ENCODE data around the gene SEC63. TPM values are rescaled to one million over a fixed set of nuclear protein-coding genes. Genes with fewer than 3 reads are reported as not detected.

Gene SEC63
- total RNA-seq, 8 experiments from 2014 or later: 24.3 to 113 (median 37.4) TPM

GRCh38 chr6:107832151-107833056 lies 125.6 kb downstream of the SEC63 start:
- in situ Hi-C loops (cut with MboI; ENCODE audit: low pct_unique_long_range_greater_than_20kb in 2 of 9, low sequenced_read_pairs in 9 of 9, unreplicated experiment in 9 of 9): loop anchor here in 3 of 9 experiments (25.0 kb wide), 2 partner anchors 145 to 170 kb away; no protein-coding TSS in a partner anchor
- WGBS, 10 experiments: 70 to 100% (median 84%) methylated on average over 1 to 9 of the region's 10 CpGs; no CpG with 5 or more reads in 2 of the 10 experiments
- Histone ChIP-seq H3K4me1 (replicated peaks in 1 of 2) (no peaks in the 10 kb centered on the region), H3K27ac (no peak overlapping the region), H3K4me3 (no peak overlapping the region)
- no peak for ATAC-seq (replicated peaks in 6 of 8)

GRCh38 chr6:107830060-107830459 lies 127.9 kb downstream of the SEC63 start:
- in situ Hi-C loops (cut with MboI; ENCODE audit: low pct_unique_long_range_greater_than_20kb in 2 of 9, low sequenced_read_pairs in 9 of 9, unreplicated experiment in 9 of 9): loop anchor here in 3 of 9 experiments (25.0 kb wide), 2 partner anchors 143 to 168 kb away; no protein-coding TSS in a partner anchor
- ATAC-seq (replicated peaks in 6 of 8): no peak
- H3K27ac ChIP-seq: no peak overlapping the region

GRCh38 chr6:107827541-107827940 lies 130.5 kb downstream of the SEC63 start:
- H3K4me1 ChIP-seq (replicated peaks in 1 of 2): peaks cover 14 to 27% of the 10 kb centered on the region in 2 donors
- 67 to 98% (median 83%) methylated on average over 1 to 7 of the region's 7 CpGs; no CpG with 5 or more reads in 1 of the 10 experiments for WGBS, 10 experiments
- ATAC-seq (replicated peaks in 6 of 8): no peak
- H3K4me3 ChIP-seq: no peak overlapping the region
- H3K27ac ChIP-seq: no peak overlapping the region
- in situ Hi-C loops (cut with MboI; ENCODE audit: low pct_unique_long_range_greater_than_20kb in 2 of 9, low sequenced_read_pairs in 9 of 9, unreplicated experiment in 9 of 9): loop anchor here in 3 of 9 experiments (25.0 kb wide), 2 partner anchors 140 to 165 kb away; no protein-coding TSS in a partner anchor

More at GRCh38 chr6:107830060-107830459, 127.9 kb downstream of the SEC63 start:
- peaks cover 1 to 5% of the 10 kb centered on the region in 2 donors for H3K4me1 ChIP-seq (replicated peaks in 1 of 2)
- 20 to 100% (median 94%) methylated on average over 1 to 2 of the region's 2 CpGs; no CpG with 5 or more reads in 5 of the 10 experiments for WGBS, 10 experiments
- no peak overlapping the region for H3K4me3 ChIP-seq

GRCh38 chr6:107823047-107823557 lies 134.9 kb downstream of the SEC63 start:
- in situ Hi-C loops (cut with MboI; ENCODE audit: low pct_unique_long_range_greater_than_20kb in 2 of 9, low sequenced_read_pairs in 9 of 9, unreplicated experiment in 9 of 9): no loop called here
- H3K4me1 ChIP-seq (replicated peaks in 1 of 2): peaks cover 35 to 67% of the 10 kb centered on the region in 2 donors
- H3K4me3 ChIP-seq: no peak overlapping the region
- WGBS, 10 experiments: 17 to 91% (median 85%) methylated on average over 1 to 8 of the region's 8 CpGs; no CpG with 5 or more reads in 1 of the 10 experiments
- ATAC-seq (replicated peaks in 6 of 8): no peak
- H3K27ac ChIP-seq: no peak overlapping the region

- H3K4me1 ChIP-seq (replicated peaks in 1 of 2): peaks cover 35 to 67% of the 10 kb centered on the region in 2 donors
- H3K4me3 ChIP-seq: no peak overlapping the region
- ATAC-seq (replicated peaks in 6 of 8): no peak
- no peak overlapping the region for H3K27ac ChIP-seq
- in situ Hi-C loops (cut with MboI; ENCODE audit: low pct_unique_long_range_greater_than_20kb in 2 of 9, low sequenced_read_pairs in 9 of 9, unreplicated experiment in 9 of 9): no loop called here
- 58 to 95% (median 81%) methylated on average over 6 to 9 of the region's 9 CpGs for WGBS, 10 experiments
Observed at GRCh38 chr6:107822176-107823046, 135.6 kb downstream of the SEC63 start.

- no peak overlapping the region for H3K4me3 ChIP-seq
- H3K4me1 ChIP-seq (replicated peaks in 1 of 2): peaks cover 35 to 67% of the 10 kb centered on the region in 2 donors
- H3K27ac ChIP-seq: no peak overlapping the region
- 60 to 100% (median 93%) methylated on average over 1 to 5 of the region's 5 CpGs; no CpG with 5 or more reads in 1 of the 10 experiments for WGBS, 10 experiments
- no peak for ATAC-seq (replicated peaks in 6 of 8)
- in situ Hi-C loops (cut with MboI; ENCODE audit: low pct_unique_long_range_greater_than_20kb in 2 of 9, low sequenced_read_pairs in 9 of 9, unreplicated experiment in 9 of 9): no loop called here
Observed at GRCh38 chr6:107821591-107821990, 136.4 kb downstream of the SEC63 start.

GRCh38 chr6:107820338-107821261 lies 137.4 kb downstream of the SEC63 start:
- Histone ChIP-seq H3K27ac (peak overlapping the region; percentile 64 to 76), H3K4me1 (replicated peaks in 1 of 2) (peaks cover 35 to 67% of the 10 kb centered on the region in 2 donors), H3K4me3 (peak overlapping the region in 4 of 5 donors; percentile 12 to 31 (median 20))
- in situ Hi-C loops (cut with MboI; ENCODE audit: low pct_unique_long_range_greater_than_20kb in 2 of 9, low sequenced_read_pairs in 9 of 9, unreplicated experiment in 9 of 9): no loop called here
- WGBS, 10 experiments: 0 to 55% (median 5%) methylated on average over 2 to 12 of the region's 17 CpGs
- ATAC-seq (replicated peaks in 6 of 8): peak; percentile 8 to 83 (median 50)

GRCh38 chr6:107819964-107820337 lies 138.1 kb downstream of the SEC63 start:
- H3K27ac ChIP-seq: peak overlapping the region; percentile 64 to 76
- ATAC-seq (replicated peaks in 6 of 8): peak; percentile 35 to 91 (median 66)
- H3K4me3 ChIP-seq: peak overlapping the region in 4 of 5 donors; percentile 12 to 31 (median 20)
- WGBS, 10 experiments: 0 to 8% (median 0%) methylated on average over 1 to 2 of the region's 5 CpGs; no CpG with 5 or more reads in 3 of the 10 experiments
- H3K4me1 ChIP-seq (replicated peaks in 1 of 2): peaks cover 33 to 61% of the 10 kb centered on the region in 2 donors
- in situ Hi-C loops (cut with MboI; ENCODE audit: low pct_unique_long_range_greater_than_20kb in 2 of 9, low sequenced_read_pairs in 9 of 9, unreplicated experiment in 9 of 9): no loop called here

- Histone ChIP-seq H3K4me3 (no peak overlapping the region), H3K4me1 (replicated peaks in 1 of 2) (peaks cover 28 to 55% of the 10 kb centered on the region in 2 donors), H3K27ac (no peak overlapping the region)
- 0 to 89% (median 77%) methylated on average over 2 of the region's 2 CpGs; no CpG with 5 or more reads in 4 of the 10 experiments for WGBS, 10 experiments
- in situ Hi-C loops (cut with MboI; ENCODE audit: low pct_unique_long_range_greater_than_20kb in 2 of 9, low sequenced_read_pairs in 9 of 9, unreplicated experiment in 9 of 9): no loop called here
- ATAC-seq (replicated peaks in 6 of 8): peak in 1 of 8 experiments; percentile 1
Observed at GRCh38 chr6:107819217-107819616, 138.8 kb downstream of the SEC63 start.

GRCh38 chr6:107818272-107818671 lies 139.7 kb downstream of the SEC63 start:
- H3K27ac ChIP-seq: no peak overlapping the region
- no peak overlapping the region for H3K4me3 ChIP-seq
- in situ Hi-C loops (cut with MboI; ENCODE audit: low pct_unique_long_range_greater_than_20kb in 2 of 9, low sequenced_read_pairs in 9 of 9, unreplicated experiment in 9 of 9): no loop called here
- H3K4me1 ChIP-seq (replicated peaks in 1 of 2): peaks cover 24 to 48% of the 10 kb centered on the region in 2 donors
- 43 to 100% (median 88%) methylated on average over 1 of the region's 1 CpG; no CpG with 5 or more reads in 3 of the 10 experiments for WGBS, 10 experiments
- ATAC-seq (replicated peaks in 6 of 8): no peak

- 25 to 100% (median 77%) methylated on average over 1 to 4 of the region's 4 CpGs; no CpG with 5 or more reads in 1 of the 10 experiments for WGBS, 10 experiments
- no peak overlapping the region for H3K27ac ChIP-seq
- H3K4me3 ChIP-seq: no peak overlapping the region
- in situ Hi-C loops (cut with MboI; ENCODE audit: low pct_unique_long_range_greater_than_20kb in 2 of 9, low sequenced_read_pairs in 9 of 9, unreplicated experiment in 9 of 9): no loop called here
- H3K4me1 ChIP-seq (replicated peaks in 1 of 2): peaks cover 21 to 43% of the 10 kb centered on the region in 2 donors
- ATAC-seq (replicated peaks in 6 of 8): no peak
Observed at GRCh38 chr6:107817784-107818183, 140.2 kb downstream of the SEC63 start.
